Myocyte (in vitro differentiated cells): Measurements from ENCODE around the gene ULBP2. TPM values are rescaled to one million over a fixed set of nuclear protein-coding genes. Genes with fewer than 3 reads are reported as not detected.

Source experiments
- DNase-seq: peaks from one replicate; pipeline ENCODE4 v3.0.0-alpha.2; 2012; ENCODE audit warnings: low read depth
- polyA plus RNA-seq: library from polyadenylated mRNA; unstranded; fragments of >200 nt; gene quantifications from one replicate; pipeline ENCODE4 v1.2.1, GENCODE V29; 2012; ENCODE audit warnings: missing spikeins
- total RNA-seq: library from RNA; depleted of rRNA; stranded (reverse); fragments of >200 nt; gene quantifications from 2 replicates; pipeline ENCODE4 v1.2.3, GENCODE V29; 2014

Gene ULBP2, protein sequence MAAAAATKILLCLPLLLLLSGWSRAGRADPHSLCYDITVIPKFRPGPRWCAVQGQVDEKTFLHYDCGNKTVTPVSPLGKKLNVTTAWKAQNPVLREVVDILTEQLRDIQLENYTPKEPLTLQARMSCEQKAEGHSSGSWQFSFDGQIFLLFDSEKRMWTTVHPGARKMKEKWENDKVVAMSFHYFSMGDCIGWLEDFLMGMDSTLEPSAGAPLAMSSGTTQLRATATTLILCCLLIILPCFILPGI
- total RNA-seq = 5.8 and 6.6 TPM in 2 replicates
- 13.9 TPM for polyA plus RNA-seq

DNA sequence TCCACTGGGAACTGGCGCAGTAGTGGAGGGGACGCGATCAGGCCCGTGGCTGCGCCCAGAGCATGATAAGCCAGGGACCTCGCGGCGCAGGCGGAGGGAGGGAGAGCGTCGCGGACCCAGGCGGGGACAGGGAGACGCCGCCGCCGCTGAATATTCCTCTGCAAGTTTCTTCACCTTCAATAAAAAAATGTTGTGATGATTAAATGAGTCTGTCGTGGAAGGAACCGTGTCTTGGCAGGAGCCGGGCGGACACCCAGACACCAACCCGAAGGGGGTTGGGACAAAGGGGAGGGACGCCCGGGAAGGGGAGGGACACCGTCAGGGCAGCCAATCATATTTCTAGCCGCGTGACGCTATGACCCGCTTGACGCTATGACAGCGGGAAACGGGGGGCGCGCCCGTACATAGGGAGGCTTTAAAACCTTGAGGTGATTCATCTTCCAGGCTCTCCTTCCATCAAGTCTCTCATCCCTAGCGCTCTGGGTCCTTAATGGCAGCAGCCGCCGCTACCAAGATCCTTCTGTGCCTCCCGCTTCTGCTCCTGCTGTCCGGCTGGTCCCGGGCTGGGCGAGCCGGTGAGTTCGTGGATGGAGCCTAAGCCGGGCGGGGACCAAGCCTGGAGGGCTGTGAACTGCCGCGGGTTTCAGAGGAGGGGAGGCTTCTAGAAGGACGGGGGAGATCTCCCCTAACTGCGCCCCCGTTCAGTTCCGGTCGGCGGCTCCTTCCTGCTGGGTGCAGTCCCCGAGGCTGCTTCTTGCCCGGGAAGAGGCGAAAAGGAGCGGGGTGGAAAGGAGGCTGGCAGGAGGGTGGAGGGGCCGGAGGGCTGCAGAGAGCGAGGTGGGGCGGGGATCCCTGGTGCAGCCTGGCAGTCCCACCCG is at the start of gene ULBP2:
TSS of gene ULBP2 (plus strand) at position 432 of the 878 bp plus-strand sequence. CDS start at position 491, 59 bp downstream.
- peak; percentile 93 for DNase-seq

DNA sequence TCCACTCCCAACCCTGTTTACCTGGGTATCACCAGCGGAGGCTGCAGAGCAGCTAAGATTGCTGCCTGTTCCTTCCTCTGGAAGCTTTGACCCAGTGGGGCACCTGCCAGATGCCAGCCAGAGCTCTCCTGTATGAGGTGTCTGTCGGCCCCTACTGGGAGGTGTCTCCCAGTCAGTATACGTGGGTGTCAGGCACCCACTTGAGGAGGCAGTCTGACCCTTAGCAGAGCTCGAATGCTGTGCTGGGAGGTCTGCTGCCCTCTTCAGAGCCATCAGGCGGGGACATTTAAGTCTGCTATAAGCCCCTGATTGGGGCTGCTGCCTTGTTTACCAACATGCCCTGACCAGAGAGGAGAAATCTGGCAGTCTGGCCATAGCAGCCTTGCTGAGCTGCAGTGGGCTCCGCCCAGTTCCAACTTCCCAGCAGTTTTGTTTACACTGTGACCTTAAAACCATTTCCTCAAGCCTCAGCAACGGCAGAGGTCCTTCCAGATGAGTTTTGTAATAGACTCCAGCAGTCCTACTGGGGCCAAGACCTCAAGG is 46.7 kb upstream of the ULBP2 start:
- peak; percentile 62 for DNase-seq

DNA sequence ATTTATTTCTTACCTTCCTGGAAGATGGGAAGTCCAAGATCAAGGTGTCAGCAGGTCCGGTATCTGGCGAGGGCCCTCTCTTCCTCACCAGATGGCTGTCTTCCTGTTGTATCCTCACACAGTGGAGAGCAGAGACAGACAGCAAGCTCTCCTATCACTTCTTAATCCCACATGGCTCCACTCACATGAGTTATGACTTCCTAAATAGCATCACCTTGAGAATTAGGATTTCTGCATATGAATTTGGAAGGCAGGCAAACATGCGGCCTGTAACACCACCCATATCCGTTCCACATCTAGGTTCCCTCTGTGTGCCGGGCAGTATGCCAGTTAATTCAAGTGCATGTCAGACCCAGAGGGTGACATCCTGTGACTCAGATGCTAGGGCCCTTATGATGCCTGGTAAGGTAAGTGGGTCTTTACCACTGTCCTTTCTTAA is 46.0 kb upstream of the ULBP2 start:
- peak; percentile 62 for DNase-seq

DNA sequence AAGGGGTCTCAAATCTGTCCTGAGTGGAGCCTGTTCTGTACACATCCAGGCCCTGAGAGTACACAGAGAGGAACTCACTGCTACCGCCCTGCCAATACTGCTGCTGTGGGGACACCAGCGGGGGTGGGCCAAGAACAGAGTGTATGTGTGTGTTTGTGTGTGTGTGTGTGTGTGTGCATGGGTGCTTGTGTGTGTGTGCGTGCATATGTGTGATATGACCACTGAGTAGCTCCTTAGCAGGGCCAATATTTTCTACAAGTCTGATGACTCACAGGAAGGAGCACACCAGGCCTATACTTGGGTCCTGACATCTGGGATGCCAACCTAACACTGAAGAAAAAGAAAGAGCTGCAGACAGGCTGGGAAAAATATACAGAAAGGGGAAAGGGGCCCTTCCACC is 45.3 kb upstream of the ULBP2 start:
- DNase-seq = peak; percentile 45

DNA sequence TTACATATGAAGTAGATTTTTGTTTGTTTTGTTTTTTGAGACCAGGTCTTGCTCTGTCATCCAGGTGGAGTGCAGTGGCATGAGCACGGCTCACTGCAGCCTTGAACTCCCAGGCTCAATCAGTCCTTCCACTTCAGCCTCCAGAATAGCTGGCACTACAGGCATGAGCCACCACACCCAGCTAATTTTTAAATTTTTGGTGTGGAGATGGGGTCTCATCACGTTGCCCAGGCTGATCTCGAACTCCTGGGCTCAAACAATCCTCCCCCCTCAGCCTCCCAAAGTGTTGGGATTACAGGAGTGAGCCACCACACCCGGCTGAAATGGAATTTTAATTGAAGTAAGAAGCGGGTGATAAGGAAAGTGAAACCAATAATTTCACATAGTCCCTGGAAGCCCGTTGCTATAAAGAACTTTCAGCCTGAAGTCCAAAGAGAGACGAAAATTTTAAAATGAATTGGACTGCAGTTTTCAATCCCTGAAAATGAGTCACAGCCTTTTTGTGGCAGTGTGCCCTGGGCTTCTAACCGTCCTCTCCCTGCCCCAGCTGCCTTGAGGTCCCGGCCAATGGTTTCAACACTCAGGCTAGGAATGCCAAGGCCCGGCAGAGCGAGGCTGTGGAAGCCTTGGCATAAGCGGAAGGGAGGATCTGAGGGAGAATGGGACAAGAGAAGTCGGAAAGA is 44.7 kb upstream of the ULBP2 start:
- peak; percentile 97 for DNase-seq

DNA sequence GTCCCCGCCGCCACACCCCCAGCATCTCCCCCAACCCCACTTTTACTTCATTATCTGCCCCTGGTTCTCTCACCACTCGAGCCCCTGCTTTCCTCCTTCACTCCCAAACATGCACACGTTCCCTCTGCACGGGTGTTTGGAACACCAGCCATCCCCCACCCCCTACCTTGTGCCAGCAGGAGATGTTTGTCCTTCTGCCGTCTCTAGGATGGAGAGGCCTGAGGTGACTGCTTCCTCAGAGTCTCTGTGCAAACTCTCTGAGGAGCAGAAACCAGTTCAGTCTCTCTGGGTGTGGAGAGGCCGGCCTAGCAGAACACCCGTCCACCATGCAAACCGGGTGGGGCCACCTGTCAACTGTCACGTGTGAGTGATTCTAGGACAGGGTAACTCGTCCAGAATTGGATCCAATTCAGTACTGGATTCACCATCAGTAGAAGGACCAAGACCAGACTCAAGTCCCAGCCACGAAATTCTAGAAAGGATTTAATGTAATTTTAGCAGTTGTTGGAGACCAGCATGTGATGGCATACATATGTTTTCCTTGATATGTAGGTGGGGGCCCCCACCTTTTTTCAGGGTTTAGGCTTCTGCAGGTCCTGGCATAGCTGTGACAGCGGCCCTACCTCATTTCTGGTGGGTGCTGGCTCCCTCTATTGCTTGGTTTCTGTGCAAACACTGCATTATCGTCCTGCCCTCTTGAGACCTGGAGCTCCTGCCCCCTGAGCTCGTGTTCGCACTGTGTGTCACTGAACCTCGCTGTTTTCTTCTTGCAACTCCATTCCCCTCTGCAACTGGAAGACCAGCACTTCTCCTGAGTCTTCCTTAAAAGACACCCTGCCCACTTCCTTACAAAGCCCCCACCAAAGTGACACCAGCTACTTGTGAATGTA is 43.7 kb upstream of the ULBP2 start, which contains the start of gene RAET1E:
TSS of gene RAET1E (minus strand) at position 259 of the 890 bp plus-strand sequence. CDS start 7,212 bp downstream, outside the sequence.
- no peak for DNase-seq

DNA sequence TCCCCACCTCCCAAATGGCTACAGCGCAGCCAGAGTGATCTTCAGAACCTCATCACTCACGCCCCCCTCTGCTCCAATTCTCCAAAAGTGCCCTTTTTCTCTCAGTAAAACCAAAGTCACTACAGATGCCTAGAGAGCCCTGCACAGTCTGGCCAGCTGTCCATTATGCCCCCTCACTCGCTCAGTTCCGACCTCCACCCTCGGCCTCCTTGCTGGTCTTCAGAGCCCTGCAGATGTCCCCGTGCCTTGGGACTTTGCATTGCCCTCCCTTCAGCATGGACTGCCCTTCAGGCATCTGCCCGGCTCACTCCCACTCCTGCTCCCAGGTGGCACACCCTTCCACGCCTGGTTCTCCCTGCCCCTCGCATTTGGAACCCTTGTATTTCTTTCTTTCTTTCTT is 42.8 kb upstream of the ULBP2 start:
- no peak for DNase-seq

DNA sequence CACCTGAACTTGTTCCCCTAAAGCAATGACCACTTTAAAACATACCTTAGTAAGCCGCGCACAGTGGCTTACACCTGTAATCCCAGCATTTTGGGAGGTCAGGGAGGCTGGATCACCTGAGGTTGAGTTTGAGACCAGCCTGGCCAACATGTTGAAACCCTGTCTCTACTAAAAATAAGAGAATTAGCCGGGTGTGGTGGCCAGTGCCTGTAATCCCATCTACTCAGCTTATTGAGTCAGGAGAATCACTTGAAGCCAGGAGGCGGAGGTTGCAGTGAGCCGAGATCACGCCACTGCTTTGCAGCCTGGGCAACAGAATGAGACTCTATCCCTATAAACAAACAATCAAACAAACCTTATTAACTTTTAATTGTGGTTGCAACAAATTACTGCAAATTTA is 42.3 kb upstream of the ULBP2 start:
- DNase-seq = no peak

DNA sequence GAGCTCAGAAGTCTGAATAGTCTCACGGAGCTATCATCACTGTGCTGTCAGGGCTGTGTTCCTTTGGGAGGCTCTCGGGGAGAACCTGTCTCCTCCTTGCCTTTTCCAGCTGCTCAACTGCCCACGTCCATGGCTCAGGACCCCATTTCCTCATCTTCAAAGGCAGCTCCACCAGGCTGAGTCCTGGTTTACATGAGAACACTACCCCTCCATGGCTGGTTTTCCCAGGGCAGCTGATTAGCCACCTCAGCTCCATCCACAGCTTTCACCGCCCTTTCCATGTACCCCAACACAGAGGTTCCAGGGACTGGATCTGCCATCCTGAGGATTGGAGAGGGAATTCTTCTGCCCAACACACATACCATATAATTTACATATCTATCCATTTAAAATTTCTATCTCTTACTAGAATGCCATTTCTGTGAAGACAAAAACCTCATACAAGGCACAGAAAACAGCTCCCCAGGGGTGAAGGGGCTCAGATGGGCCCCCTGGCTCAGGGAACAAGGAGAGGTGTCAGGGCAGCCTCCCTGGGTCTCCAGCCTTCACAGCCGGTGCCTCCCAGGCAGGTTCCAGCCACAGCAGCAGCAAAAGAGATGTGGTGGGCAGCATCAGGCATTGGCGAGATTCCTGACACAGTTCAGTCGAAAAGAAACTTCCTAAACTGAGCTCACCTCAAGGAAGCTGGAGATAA is 41.7 kb upstream of the ULBP2 start:
- DNase-seq = no peak

DNA sequence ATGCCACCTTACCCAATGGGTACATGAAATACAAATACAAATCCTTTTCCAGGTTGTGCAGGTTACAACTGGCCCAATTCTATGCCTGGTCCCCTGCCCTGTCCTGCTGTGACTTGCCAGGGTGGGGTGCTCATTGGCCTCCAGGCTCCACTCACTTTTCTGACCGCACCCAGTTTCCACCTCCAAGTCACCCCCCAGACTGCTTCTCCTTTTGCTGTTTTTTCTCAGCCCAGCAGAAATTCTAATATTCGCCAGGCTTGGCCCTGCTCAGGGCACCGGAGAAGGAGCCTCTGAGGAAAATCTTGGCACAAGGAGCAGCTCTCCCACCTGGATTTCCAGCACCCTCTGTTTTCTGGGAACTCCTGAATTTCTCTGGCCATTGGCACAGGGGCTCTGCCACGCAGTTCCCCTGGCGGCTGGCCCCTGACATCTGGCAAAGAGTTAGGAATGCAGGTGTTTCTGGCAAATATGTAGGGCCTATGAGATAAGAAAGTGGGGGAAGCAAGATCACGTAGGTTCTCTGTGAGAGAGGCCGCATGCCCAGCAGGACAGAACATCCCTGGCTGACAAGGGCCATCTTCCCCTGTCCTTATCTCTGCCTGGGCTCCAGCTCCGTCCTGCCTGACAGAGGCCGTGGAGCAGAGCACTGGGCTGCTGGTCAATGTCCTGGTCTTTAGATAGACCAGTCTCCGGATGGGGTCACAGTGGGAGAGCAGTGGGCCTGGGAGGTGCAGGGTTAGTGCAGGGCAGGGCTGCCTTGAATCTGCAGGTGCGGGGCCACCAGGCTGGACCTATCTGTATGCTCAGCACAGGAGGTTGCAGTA is 41.0 kb upstream of the ULBP2 start:
- no peak for DNase-seq

DNA sequence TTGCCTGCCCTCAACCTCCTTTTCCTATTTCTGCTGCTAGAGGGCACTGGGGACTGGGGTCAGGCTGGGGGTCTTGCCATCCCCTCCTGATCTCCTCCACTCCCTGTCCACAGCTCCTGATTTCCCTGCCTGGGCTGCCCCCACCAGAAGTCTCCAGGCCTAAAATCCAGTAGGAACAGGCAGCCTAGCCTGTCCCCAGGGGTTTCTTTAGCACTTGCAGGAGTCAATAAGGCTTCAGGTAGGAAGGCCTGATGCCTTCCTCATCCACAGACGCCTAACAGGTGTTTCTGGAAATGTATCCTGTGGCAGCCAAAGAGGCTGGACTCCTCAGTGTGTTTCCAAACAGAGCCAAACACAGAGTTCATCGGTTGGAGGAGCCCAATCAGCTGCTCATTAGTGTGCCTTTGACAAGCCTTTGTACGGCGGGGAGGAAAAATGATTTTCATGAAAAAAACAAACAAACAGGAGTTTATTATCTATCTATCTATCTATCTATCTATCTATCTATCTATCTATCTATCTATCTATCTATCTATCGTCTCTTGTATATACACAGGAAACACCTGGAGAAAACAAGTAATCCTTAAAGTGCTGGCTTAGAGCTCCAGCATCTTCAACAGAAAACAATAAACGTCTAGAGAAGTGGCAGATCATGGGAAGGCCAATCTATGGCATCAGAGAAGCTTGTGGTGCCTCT is 40.2 kb upstream of the ULBP2 start:
- DNase-seq = no peak

DNA sequence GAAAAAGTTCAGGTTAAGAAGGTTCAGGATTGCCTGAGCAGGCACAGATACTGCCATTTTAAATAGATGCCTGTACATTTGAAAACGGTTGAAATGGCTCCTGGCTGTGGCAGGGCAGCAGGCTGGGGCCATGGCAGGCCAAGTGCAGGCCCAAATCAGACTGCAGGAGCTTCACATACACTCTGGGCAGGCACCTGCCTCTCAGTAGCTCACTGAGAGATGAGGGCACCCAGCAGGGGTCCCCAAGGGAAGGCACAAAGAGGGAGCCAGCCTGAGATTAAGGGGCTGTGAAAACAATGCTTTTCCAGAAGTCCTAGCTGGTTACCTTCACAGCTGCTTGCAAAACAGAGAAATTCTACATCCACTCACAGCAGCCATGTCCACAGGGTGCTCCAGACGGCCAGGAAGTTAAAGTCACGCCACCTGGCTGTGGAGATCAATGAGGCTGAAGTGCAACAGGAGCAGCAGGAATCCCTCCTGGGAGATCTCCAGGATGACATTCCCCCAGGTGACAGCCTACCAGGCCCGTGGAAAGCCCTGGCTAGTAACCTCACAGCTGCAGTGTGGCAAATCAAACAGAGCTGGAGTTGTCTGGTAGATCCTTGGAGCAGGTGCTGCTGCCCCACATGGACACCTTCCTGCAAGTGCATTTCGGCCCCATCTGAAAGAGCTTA is 37.7 kb upstream of the ULBP2 start:
- DNase-seq = no peak

DNA sequence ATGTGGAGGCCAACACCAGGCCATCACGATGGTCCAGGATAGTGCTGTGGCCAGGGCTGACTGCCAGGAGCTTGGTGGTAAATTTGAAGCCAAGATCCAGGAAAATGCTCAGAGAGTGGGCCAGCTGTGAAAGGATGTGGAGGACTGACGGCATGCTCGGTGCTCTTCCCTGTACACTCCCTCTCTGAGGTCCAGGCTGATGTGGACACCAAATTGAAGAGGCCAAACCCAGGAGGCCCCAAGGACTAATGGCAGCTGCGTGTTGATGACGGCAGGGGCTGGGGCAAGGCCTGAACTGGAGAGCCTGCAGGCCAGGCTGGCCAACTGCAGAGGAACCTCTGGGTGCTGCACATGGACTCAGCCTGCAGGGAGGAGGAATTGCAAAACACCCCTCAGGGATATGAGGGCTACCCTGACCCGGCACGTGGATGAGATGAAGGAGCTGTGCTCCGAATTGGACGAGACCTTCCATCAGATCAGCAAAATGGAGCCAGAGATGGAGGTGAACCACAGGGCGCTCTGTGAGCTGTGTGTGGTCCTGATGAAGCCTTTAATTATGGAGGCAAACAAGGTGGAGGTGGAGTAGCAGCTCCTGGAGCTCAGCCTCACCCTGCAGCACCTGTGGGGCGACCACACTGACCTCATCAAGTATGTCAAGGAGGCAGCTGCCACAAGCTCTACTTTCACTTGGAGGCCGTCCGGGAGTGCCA is 37.0 kb upstream of the ULBP2 start:
- DNase-seq = no peak

DNA sequence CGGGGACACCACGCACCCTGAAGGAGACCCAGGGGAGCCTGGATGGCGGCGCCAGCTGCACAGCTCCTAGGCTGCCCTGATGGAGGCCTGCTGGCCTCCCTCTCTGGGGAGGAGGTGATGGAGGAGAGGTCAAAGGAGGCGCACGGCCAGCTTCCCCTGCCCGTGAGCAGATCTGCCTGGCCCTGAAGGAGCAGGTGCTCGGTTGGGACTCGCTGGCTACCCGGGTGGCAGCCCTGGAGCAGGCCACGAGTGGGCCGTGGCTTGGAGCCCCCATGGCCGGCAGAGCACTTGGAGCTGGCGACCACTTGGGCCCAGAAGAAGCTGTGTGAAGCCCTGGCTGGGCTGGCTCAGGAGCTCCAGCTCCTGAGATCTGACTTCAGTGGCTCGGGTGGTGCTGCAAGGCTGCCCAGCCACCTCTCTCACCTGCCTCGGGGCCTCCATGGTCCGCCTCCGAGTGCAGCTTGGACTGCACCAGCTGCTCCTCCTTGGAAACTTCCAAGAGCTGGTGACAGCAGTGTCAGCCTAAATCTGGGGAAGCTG is 36.4 kb upstream of the ULBP2 start:
- no peak for DNase-seq

DNA sequence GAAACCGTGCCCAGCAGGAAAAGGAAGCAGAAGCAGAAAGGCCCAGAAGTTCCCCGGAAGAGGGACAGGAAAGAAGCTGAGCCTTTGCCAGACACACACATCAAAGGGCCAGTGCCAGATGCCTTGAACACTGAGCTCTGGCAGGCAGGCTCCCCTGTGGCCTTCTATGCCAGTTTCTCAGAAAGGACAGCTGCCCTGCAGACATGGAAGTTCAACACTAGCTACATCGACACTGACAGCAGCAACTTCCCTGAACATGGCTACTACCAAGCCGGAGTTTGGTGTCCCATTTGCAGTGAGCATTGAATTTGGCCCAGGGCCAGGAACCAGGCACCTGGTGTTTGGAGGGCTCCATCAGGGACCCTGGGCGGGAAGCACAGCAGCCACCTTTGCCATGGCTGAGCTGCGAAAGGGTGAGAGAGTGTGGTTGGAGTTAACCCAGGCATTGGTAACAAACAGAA is 35.9 kb upstream of the ULBP2 start:
- no peak for DNase-seq

DNA sequence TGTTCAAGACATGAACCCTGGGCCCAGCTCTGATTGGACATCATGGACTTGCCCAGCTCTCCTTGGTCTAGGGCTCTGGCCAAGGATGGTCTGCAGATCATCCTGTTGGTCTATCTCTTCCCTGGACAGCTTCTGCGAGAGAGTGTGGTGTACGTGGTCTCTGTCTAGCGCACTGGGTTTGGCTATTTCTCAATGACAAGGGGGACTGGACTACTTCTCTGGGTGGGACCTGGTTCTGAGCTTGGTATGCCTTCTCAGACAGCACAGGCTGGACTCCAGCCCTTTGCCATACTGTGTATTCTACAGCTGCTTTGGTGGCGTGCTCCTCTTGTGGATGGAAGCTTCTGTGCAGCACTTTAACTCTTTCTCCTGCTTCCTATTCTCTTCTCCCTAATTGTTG is 35.4 kb upstream of the ULBP2 start:
- DNase-seq = no peak

DNA sequence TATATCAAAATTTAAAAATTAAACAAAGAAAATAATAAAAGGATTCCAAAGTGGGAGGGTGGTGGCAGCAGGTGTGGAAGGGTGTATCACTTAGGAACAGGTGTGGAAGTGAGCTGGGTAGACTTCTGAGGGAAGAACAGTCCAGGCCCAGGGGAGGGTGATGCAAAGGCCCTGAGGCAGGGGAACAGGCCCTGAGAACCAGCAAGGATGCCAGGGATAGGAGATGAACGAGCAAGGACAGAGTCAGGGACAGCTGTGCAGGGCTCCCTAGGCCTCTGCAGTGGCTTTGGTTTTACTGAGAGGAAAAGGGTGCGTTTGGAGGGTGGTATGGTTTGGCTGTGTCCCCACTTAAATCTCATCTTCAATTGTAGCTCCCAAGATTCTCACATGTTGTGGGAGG is 34.5 kb upstream of the ULBP2 start:
- DNase-seq = no peak
